ENCODE data around the gene ASPM. TPM values are rescaled to one million over a fixed set of nuclear protein-coding genes. Genes with fewer than 3 reads are reported as not detected.

The ASPM gene
- total and polyA plus RNA-seq, 9 of the 15 experiments (the other 6 are each of a cell fraction or from before 2014, with no cell fraction given): 22.7 to 84.4 (median 46.4) TPM

- POLR2A ChIA-PET: no interaction called here
- intact Hi-C loops (cut with micrococcal nuclease): loop anchor here (5.0 to 10.0 kb wide), 2 partner anchors 433 to 1030 kb away; no protein-coding TSS in a partner anchor
- H2AFZ ChIP-seq (ENCODE audit: low read depth, low read length): no peak overlapping the region
- H3K27ac ChIP-seq (ENCODE audit: extremely low read depth, low read depth, low read length): no peak overlapping the region
- peaks cover 68% of the 10 kb centered on the region; the same call in 2 of the 3 replicates for H3K36me3 ChIP-seq (ENCODE audit: control insufficient read depth, insufficient read depth, low read length)
- H3K9me1 ChIP-seq (ENCODE audit: control insufficient read depth, insufficient read depth, low read length): no peaks in the 10 kb centered on the region
- ATAC-seq (no peak), FAIRE-seq (peak; percentile 65), DNase-seq (ENCODE audit: extremely low read depth in 1 of 4, low spot score in 3 of 4) (no peak)
- H3K27me3 ChIP-seq (ENCODE audit: control insufficient read depth in 2 of 2, insufficient read depth in 2 of 2, low read length in 2 of 2): no peaks in the 10 kb centered on the region
- no peaks in the 10 kb centered on the region for H4K20me1 ChIP-seq (replicated peaks; ENCODE audit: control insufficient read depth, insufficient read depth, low read length)
- H3K4me3 ChIP-seq: no peak overlapping the region
- no peaks in the 10 kb centered on the region for H3K9me3 ChIP-seq (replicated peaks; ENCODE audit: control insufficient read depth, insufficient read depth, low read depth, low read length)
- H3K4me1 ChIP-seq (replicated peaks in 1 of 2; ENCODE audit: control insufficient read depth in 2 of 2, insufficient read depth in 2 of 2, low read length in 2 of 2): peaks cover 3 to 4% of the 10 kb centered on the region in 2 experiments; a peak in 1 of 5 replicates
- H3K4me2 ChIP-seq (ENCODE audit: insufficient read depth, low read length): no peak overlapping the region
- in situ Hi-C loops (cut with MboI): no loop called here
- WGBS (ENCODE audit: insufficient coverage, low coverage, missing lambda C conversion rate): 97% methylated on average over 2 of the region's 2 CpGs
- H3K9ac ChIP-seq (ENCODE audit: insufficient read depth in 1 of 2, low read depth in 2 of 2, low read length in 2 of 2): no peak overlapping the region
- no TSS peak for BruUV-seq (replicated peaks)
- TF ChIP-seq, protein P1, sequence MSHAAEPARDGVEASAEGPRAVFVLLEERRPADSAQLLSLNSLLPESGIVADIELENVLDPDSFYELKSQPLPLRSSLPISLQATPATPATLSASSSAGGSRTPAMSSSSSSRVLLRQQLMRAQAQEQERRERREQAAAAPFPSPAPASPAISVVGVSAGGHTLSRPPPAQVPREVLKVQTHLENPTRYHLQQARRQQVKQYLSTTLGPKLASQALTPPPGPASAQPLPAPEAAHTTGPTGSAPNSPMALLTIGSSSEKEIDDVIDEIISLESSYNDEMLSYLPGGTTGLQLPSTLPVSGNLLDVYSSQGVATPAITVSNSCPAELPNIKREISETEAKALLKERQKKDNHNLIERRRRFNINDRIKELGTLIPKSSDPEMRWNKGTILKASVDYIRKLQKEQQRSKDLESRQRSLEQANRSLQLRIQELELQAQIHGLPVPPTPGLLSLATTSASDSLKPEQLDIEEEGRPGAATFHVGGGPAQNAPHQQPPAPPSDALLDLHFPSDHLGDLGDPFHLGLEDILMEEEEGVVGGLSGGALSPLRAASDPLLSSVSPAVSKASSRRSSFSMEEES (CRISPR knock-in tag; IDR thresholded peaks at IDR 0.05): 0 out of 2 replicates have a peak, but pooled peaks have one; percentile 8
- TF ChIP-seq NR2C1 (IDR thresholded peaks at IDR 0.05) (no peak), NR2C1 (tag; IDR thresholded peaks at IDR 0.05) (no peak), ZSCAN29 (IDR thresholded peaks at IDR 0.05) (no peak), GABPB1 (CRISPR knock-in tag; IDR thresholded peaks at IDR 0.05) (no peak), ZNF263 (CRISPR knock-in tag; IDR thresholded peaks at IDR 0.05; ENCODE audit: borderline replicate concordance) (no peak)
- no peaks in the 10 kb centered on the region for H3K79me2 ChIP-seq (ENCODE audit: control insufficient read depth, insufficient read depth, low read length)
- CTCF ChIA-PET (ENCODE audit: low intra/inter-chr PET ratio): no interaction called here
Measured at GRCh38 chr1:197174818-197175217, 28.3 kb upstream of the ASPM start.
